K562 (cell line): ENCODE measurements around the gene C2orf92. TPM values are rescaled to one million over a fixed set of nuclear protein-coding genes. Genes with fewer than 3 reads are reported as not detected.

Experiments
- ATF3 ChIP-seq, 2 experiments: fragments of 450-650 bp in 1 of 2; sonication (generic) in 1 of 2; formaldehyde crosslinking in 1 of 2; IDR thresholded peaks in 1 of 2; conservative IDR thresholded peaks in 1 of 2; 2 replicates each; pipeline versions ENCODE4 v1.6.1 to v1.8.1; 2016 to 2023; ENCODE audit warnings: mild to moderate bottlenecking in 2 of 2, moderate library complexity in 2 of 2, inconsistent platforms in 1 of 2, missing genetic modification reagents in 1 of 2
- CCNT2 ChIP-seq: IDR thresholded peaks from 2 replicates; pipeline ENCODE4 v1.6.1; 2011; ENCODE audit warnings: borderline replicate concordance, low read depth, mild to moderate bottlenecking, moderate library complexity, mixed read lengths, low read length; ENCODE audit not compliant: insufficient read length; ENCODE audit errors: extremely low read depth
- CSDE1 ChIP-seq, 2 experiments: fragments of 450-650 bp; IDR thresholded peaks; 2 replicates each; pipeline ENCODE4 v1.6.1; 2016; ENCODE audit warnings: mild to moderate bottlenecking in 1 of 2
- E2F6 ChIP-seq, 2 experiments: IDR thresholded peaks; 2 replicates each; pipeline ENCODE4 v1.6.1; 2011; ENCODE audit warnings: borderline replicate concordance in 1 of 2, control low read depth in 1 of 2, low read depth in 1 of 2, low read length in 1 of 2, mild to moderate bottlenecking in 1 of 2, mixed read lengths in 1 of 2, moderate library complexity in 1 of 2; ENCODE audit not compliant: insufficient read depth in 1 of 2, insufficient read length in 1 of 2, poor library complexity in 1 of 2, severe bottlenecking in 1 of 2; ENCODE audit errors: extremely low read depth in 1 of 2
- FOXP4 ChIP-seq: sonication (generic); formaldehyde crosslinking; IDR thresholded peaks from 2 replicates; pipeline ENCODE4 v1.8.0; 2022; ENCODE audit warnings: mild to moderate bottlenecking, missing genetic modification reagents, borderline replicate concordance
- HDAC6 ChIP-seq: IDR thresholded peaks from 2 replicates; pipeline ENCODE4 v1.6.1; 2012; ENCODE audit warnings: low read depth, mild to moderate bottlenecking, control low read depth, inconsistent platforms, low read length, moderate library complexity
- HMGN3 ChIP-seq: IDR thresholded peaks from 2 replicates; pipeline ENCODE4 v1.6.1; 2011; ENCODE audit warnings: borderline replicate concordance, low read depth, mild to moderate bottlenecking, mixed read lengths, low read length; ENCODE audit not compliant: insufficient read length; ENCODE audit errors: extremely low read depth
- MTA1 ChIP-seq: fragments of 450-650 bp; IDR thresholded peaks from 2 replicates; pipeline ENCODE4 v1.6.1; 2017; ENCODE audit warnings: borderline replicate concordance
- NUFIP1 ChIP-seq: fragments of 450-650 bp; IDR thresholded peaks from 2 replicates; pipeline ENCODE4 v1.6.1; 2018; ENCODE audit not compliant: partially characterized antibody
- PHB ChIP-seq: fragments of 250-450 bp; sonication (Bioruptor Pico); IDR thresholded peaks from 2 replicates; pipeline ENCODE4 v1.5.0; 2021
- POLR3A ChIP-seq: IDR thresholded peaks from 2 replicates; pipeline ENCODE4 v1.6.1; 2011; ENCODE audit warnings: borderline replicate concordance, mild to moderate bottlenecking, moderate library complexity; ENCODE audit not compliant: insufficient read length, insufficient read depth; ENCODE audit errors: extremely low read depth
- POU5F1 ChIP-seq: fragments of 150-350 bp; IDR thresholded peaks from 2 replicates; pipeline ENCODE4 v1.6.1; 2014; ENCODE audit warnings: borderline replicate concordance, low read length, low read depth, mild to moderate bottlenecking; ENCODE audit not compliant: partially characterized antibody
- PREB ChIP-seq: sonication (generic); formaldehyde crosslinking; IDR thresholded peaks from 2 replicates; pipeline ENCODE4 v1.8.1; 2023; ENCODE audit warnings: mild to moderate bottlenecking, missing genetic modification reagents
- SAFB ChIP-seq: fragments of 200-400 bp; formaldehyde crosslinking; IDR thresholded peaks from 2 replicates; pipeline ENCODE4 v1.6.1; 2017; ENCODE audit warnings: low read depth, low read length, borderline replicate concordance
- SIRT6 ChIP-seq: IDR thresholded peaks from one replicate; pipeline ENCODE4 v1.6.1; 2012; ENCODE audit warnings: low read depth, mild to moderate bottlenecking, control low read depth, inconsistent platforms, low read length, moderate library complexity
- SMAD4 ChIP-seq: fragments of 250-450 bp; sonication (Bioruptor Pico); conservative IDR thresholded peaks from 2 replicates; pipeline ENCODE4 v1.8.0; 2021; ENCODE audit warnings: inconsistent platforms, mild to moderate bottlenecking, moderate library complexity
- TAL1 ChIP-seq: fragments of 450-650 bp; IDR thresholded peaks from 2 replicates; pipeline ENCODE4 v1.6.1; 2016; ENCODE audit warnings: mild to moderate bottlenecking
- TEAD2 ChIP-seq: fragments of 450-650 bp; IDR thresholded peaks from 2 replicates; pipeline ENCODE4 v1.6.1; 2016; ENCODE audit warnings: missing genetic modification characterization, control low read depth, missing compliant biosample characterization
- YY1 ChIP-seq, 3 experiments: IDR thresholded peaks; 2 replicates each; pipeline ENCODE4 v1.6.1; 2011; ENCODE audit warnings: low read length in 2 of 3, mild to moderate bottlenecking in 2 of 3, moderate library complexity in 2 of 3, borderline replicate concordance in 1 of 3, control low read depth in 1 of 3, low read depth in 1 of 3; ENCODE audit not compliant: insufficient read depth in 3 of 3, insufficient replicate concordance in 2 of 3, control insufficient read depth in 1 of 3, insufficient read length in 1 of 3; ENCODE audit errors: extremely low read depth in 1 of 3
- ZNF24 ChIP-seq: fragments of 450-650 bp; IDR thresholded peaks from 2 replicates; pipeline ENCODE4 v1.6.1; 2016
- ZNF436 ChIP-seq: fragments of 250-450, 450-650 bp; sonication (Bioruptor Pico); formaldehyde crosslinking; IDR thresholded peaks from 2 replicates; pipeline ENCODE4 v1.7.0; 2020; ENCODE audit warnings: mild to moderate bottlenecking
- ZNF778 ChIP-seq: fragments of 450-650 bp; formaldehyde crosslinking; IDR thresholded peaks from 2 replicates; pipeline ENCODE4 v1.4.0; 2020; ENCODE audit warnings: mild to moderate bottlenecking, moderate library complexity
- polyA plus RNA-seq, 8 experiments: library from polyadenylated mRNA; depleted of rRNA in 4 of 8; stranded (reverse) in 5 of 8; unstranded in 3 of 8; fragments of >200 nt; fragmentation: Nextera tagmentation in 2 of 8; fragmentation: Illumina TruSeq in 1 of 8; extraction: Ambion mirVana in 2 of 8; extraction: Trizol in 1 of 8; gene quantifications; 2 replicates each; pipeline versions ENCODE4 v1.2.1 to v1.2.3, GENCODE V29; 2011 to 2014; ENCODE audit warnings: inconsistent platforms in 1 of 8, missing spikeins in 1 of 8
- total RNA-seq, 7 experiments: library from RNA; depleted of rRNA in 6 of 7; stranded (reverse); fragments of >200 nt in 6 of 7; fragmentation: Illumina TruSeq in 2 of 7; extraction: Trizol in 2 of 7; gene quantifications; 2 replicates each; pipeline versions ENCODE4 v1.2.1 to v1.2.3, GENCODE V29; 2011 to 2021; ENCODE audit warnings: low replicate concordance in 1 of 7

The C2orf92 gene
- total and polyA plus RNA-seq, 9 of the 15 experiments (the other 6 are each of a cell fraction or from before 2014, with no cell fraction given) = 0.65 to 6.8 (median 3.6) TPM

GRCh38 chr2:97645112-97645694, 24.3 kb upstream of the C2orf92 start (continued):
- TF ChIP-seq ATF3 (IDR thresholded peaks at IDR 0.05) (no peak), ATF3 (CRISPR knock-in tag; conservative IDR thresholded peaks at IDR 0.05) (no peak), SIRT6 (no peak), SMAD4 (CRISPR knock-in tag) (peak; percentile 20), NUFIP1 (no peak), TEAD2 (tag) (no peak), ZNF778 (CRISPR knock-in tag) (no peak), CCNT2 (no peak), E2F6 (IDR thresholded peaks at IDR 0.05; ENCODE audit: borderline replicate concordance in 1 of 2, extremely low read depth in 1 of 2, insufficient read depth in 1 of 2, insufficient read length in 1 of 2, low read depth in 1 of 2, low read length in 1 of 2, poor library complexity in 1 of 2, severe bottlenecking in 1 of 2) (peak in 1 of 2 experiments; percentile 4), ZNF24 (no peak), HDAC6 (no peak), ZNF436 (CRISPR knock-in tag) (no peak), POLR3A (no peak), FOXP4 (no peak), PHB (CRISPR knock-in tag) (0 out of 2 replicates have a peak, but pooled peaks have one; percentile 18), SAFB (no peak), POU5F1 (no peak), TAL1 (no peak), YY1 (IDR thresholded peaks at IDR 0.05; ENCODE audit: borderline replicate concordance in 1 of 3, control insufficient read depth in 1 of 3, extremely low read depth in 1 of 3, insufficient read depth in 3 of 3, insufficient read length in 1 of 3, insufficient replicate concordance in 2 of 3, low read depth in 1 of 3, low read length in 2 of 3) (no peak), CSDE1 (IDR thresholded peaks at IDR 0.05) (no peak), PREB (CRISPR knock-in tag) (no peak), MTA1 (no peak), HMGN3 (no peak)
